GM13976 (cell line): Measurements from ENCODE around the gene DOK1.

Experiments used
- DNase-seq: peaks from one replicate; pipeline ENCODE4 v3.0.0; 2012; ENCODE audit warnings: low spot score
- CTCF ChIP-seq: IDR thresholded peaks from 2 replicates; pipeline ENCODE4 v1.5.1; 2012; ENCODE audit warnings: borderline replicate concordance, mild to moderate bottlenecking; ENCODE audit not compliant: insufficient read depth; ENCODE audit errors: extremely low read depth, missing control alignments, control extremely low read depth
- in situ Hi-C: fragments of 300-500 bp; cut with MboI; formaldehyde crosslinking; loops from one replicate; pipeline ENCODE4 v1.12.0; 2022; ENCODE audit warnings: low sequenced_read_pairs, mixed read lengths, inconsistent platforms; ENCODE audit not compliant: unreplicated experiment

DOK1 gene

GRCh38 chr2:74526649-74527230 is 27.8 kb upstream of the DOK1 start:
- in situ Hi-C loops: no loop called here
- no peak for TF ChIP-seq CTCF
- DNase-seq: no peak

- no peak for DNase-seq
- no peak for TF ChIP-seq CTCF
- in situ Hi-C loops: no loop called here
These were observed 26.8 kb upstream of the DOK1 start for GRCh38 chr2:74527741-74528140.

- peak; percentile 4 for TF ChIP-seq CTCF
- no peak for DNase-seq
- in situ Hi-C loops: no loop called here
These were observed 25.7 kb upstream of the DOK1 start for GRCh38 chr2:74528600-74529356.

GRCh38 chr2:74529357-74530238 is 24.9 kb upstream of the DOK1 start, which contains the start of the genes AUP1 and HTRA2:
AUP1 (minus strand) TSS chr2:74529706; CDS start chr2:74529629, 77 bp downstream.
HTRA2 (plus strand) TSS chr2:74529933; CDS start chr2:74530007, 74 bp downstream.
- DNase-seq: peak; percentile 99
- no peak for TF ChIP-seq CTCF
- in situ Hi-C loops: loop anchor here (10.0 kb wide), 1 partner anchor 55 kb away; no protein-coding TSS in a partner anchor

- peak; percentile 85 for DNase-seq
- in situ Hi-C loops: loop anchor here (10.0 kb wide), 1 partner anchor 54 kb away; no protein-coding TSS in a partner anchor
- TF ChIP-seq CTCF: no peak
These were observed 24.0 kb upstream of the DOK1 start for GRCh38 chr2:74530239-74531187.
